GM18951 (cell line): ENCODE data around the gene ELL.
A peak's percentile ranks its signal among the peaks of the same experiment; 100 is the strongest.

Experiments
- POLR2A ChIP-seq: IDR thresholded peaks from 4 replicates; pipeline ENCODE4 v1.6.1; 2011; ENCODE audit warnings: mild to moderate bottlenecking; ENCODE audit not compliant: insufficient read length, insufficient read depth; ENCODE audit errors: extremely low read depth
- in situ Hi-C: fragments of 300-500 bp; cut with MboI; formaldehyde crosslinking; loops from one replicate; pipeline ENCODE4 v1.12.0; 2022; ENCODE audit warnings: low sequenced_read_pairs, mixed read lengths, inconsistent platforms; ENCODE audit not compliant: unreplicated experiment

Gene ELL

GRCh38 chr19:18435178-18435841, 86.6 kb downstream of the ELL start:
- in situ Hi-C loops: no loop called here
- TF ChIP-seq POLR2A: no peak

- in situ Hi-C loops: no loop called here
- TF ChIP-seq POLR2A: no peak
Observed at GRCh38 chr19:18434411-18435175, 87.3 kb downstream of the ELL start.

- no peak for TF ChIP-seq POLR2A
- in situ Hi-C loops: no loop called here
Observed at GRCh38 chr19:18433735-18434398, 88.0 kb downstream of the ELL start.

- in situ Hi-C loops: no loop called here
- TF ChIP-seq POLR2A: peak; percentile 58
Observed at GRCh38 chr19:18433015-18433691, 88.7 kb downstream of the ELL start.

- in situ Hi-C loops: no loop called here
- no peak for TF ChIP-seq POLR2A
Observed at GRCh38 chr19:18432275-18433014, 89.4 kb downstream of the ELL start.

- no peak for TF ChIP-seq POLR2A
- in situ Hi-C loops: no loop called here
Observed at GRCh38 chr19:18431351-18432197, 90.3 kb downstream of the ELL start.

- in situ Hi-C loops: no loop called here
- no peak for TF ChIP-seq POLR2A
Observed at GRCh38 chr19:18430417-18431144, 91.3 kb downstream of the ELL start.

GRCh38 chr19:18429717-18430416, 92.0 kb downstream of the ELL start:
- in situ Hi-C loops: no loop called here
- no peak for TF ChIP-seq POLR2A

GRCh38 chr19:18428787-18429674, 92.8 kb downstream of the ELL start:
- no peak for TF ChIP-seq POLR2A
- in situ Hi-C loops: no loop called here
